HG02588 (cell line): ENCODE measurements around the gene GNAT2.

ENCODE experiments used
- ATAC-seq: cut with Tn5 transposase; IDR thresholded peaks from one replicate; pipeline ENCODE4 v1.9.1; 2021; ENCODE audit warnings: mild to moderate bottlenecking, moderate library complexity; ENCODE audit not compliant: unreplicated experiment

GNAT2 gene

DNA sequence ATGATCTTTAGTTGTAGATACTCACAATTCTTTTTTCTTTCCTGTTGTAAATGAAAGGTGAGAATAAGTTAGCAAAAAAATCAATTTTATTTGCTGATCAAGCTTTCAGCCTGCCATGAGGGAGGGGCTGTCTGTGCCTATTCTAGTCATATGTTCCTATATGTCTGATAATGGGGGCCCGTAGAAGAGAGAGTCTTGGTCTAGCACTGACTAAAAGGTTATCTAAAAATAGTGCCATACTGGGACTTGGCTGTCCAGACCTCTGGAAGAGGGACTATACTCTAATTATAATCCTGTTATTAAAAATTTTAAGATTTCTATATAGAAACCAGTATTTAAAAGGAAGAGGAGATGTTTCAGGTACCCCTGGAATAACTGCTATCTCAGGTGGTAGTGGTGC, 52.4 kb downstream of the GNAT2 start:
- no peak for ATAC-seq

DNA sequence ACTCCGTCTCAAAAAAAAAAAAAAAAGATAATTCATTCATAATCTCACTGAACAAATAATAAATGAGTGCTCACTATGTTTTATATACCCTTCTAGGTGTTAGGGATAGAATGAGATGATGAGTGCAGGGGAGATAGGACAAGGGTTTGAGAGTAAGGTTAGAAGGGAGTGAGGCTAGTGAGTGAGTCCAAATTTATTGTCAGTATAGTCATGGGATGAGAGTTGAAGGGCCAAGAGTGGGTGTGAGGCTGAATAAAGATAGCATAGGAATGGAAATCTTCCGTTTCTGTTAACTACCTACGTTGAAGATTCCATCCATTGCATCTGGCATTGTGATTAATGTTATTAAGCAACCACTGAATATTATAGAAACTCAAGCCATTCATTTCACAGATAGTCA, 54.2 kb downstream of the GNAT2 start:
- no peak for ATAC-seq

DNA sequence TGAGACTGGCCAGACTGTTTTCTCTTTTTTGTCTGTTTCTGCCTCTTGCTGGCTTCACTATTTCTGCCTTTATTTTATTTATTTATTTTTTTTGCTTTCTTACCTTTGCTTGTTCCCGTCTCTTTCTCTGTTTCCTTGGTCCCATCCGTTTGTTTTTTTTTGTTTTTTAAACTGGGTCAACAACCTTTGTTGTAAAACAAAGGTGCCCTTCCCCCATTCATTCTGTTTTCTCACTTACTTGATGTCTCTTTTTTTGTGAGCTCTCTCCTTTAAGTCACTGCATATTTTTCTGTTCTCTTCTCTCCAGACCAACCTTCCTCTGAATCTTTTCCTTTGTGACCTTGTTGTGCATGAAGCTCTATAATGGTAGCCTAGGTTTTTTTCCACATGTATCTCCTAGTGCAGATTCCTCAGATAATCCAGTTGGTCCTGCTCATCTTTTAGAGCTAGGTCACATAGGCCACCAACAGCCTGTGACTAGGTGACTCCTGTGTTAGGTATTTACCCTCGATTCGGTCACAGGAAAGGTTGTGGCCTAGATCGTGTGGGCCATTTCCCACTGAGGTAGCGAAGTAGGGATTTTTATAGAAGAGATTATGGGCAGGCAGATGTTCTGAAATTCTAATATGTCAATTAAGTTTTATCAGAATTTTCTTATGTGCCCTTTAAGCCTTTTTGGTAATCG, 55.1 kb downstream of the GNAT2 start:
- no peak for ATAC-seq

DNA sequence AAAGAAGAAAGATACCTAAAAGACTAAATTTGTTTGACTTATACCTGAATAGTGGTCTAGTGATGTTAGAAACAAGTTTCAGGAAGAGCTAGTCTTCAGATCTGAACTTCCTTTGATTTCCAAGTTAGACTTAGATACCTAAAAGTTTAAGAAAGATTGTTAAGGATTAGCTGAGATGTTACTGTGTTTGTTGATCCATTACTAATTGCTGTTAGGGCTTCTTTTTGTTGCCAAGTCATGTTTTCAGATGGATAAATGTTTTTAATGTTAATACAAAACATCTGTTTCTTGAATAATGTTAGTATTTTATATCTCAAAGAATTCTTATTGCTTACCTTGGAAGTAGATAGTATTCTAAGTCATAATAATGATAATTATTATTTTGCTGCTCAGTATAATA, 59.4 kb downstream of the GNAT2 start:
- no peak for ATAC-seq

DNA sequence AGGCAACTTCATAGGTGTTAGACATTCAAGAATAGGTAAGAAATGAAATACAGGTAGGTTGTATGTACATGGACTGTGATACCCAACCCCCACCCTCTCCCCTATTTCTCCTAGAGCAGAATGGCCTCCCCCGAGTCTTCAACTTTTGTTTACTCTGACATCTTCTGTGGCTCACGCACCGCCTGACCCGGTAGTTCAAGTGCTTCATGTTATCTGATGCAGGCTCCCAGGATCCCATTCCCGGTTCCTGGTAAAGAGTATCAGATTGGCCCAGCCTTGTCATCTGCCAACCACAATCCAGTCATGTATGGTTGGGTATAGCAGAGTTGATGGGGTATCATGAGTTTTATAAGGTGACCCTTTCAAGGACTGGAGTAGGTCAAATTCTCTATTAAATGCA, 61.9 kb downstream of the GNAT2 start:
- no peak for ATAC-seq

DNA sequence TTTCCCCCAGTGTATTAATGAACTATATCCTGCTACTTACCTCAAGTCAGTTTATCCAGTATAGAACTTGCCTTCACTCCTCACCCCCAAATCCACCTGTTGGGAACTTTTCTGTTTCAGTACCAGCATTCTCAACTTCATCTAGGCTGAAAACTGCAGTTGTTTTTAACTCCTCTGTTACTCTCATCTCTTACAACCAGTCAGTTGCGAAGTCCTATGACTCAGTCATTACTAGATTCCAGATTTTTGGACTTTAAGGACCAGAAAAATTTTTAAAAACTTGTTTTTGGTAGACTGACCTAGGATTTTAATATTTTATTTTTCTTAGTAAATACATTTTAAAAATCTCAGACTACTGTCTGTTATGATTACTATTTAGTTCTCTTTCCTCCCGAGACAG, 62.9 kb downstream of the GNAT2 start:
- no peak for ATAC-seq
